Pulmonary artery endothelial cell (primary cell): Measurements from ENCODE around the gene CPT1B. TPM values are rescaled to one million over a fixed set of nuclear protein-coding genes. Genes with fewer than 3 reads are reported as not detected.
A peak's percentile ranks its signal among the peaks of the same experiment; 100 is the strongest.
"Not testable (repeated sequence)": the region's sequence is repeated elsewhere in the genome, so short reads cannot be mapped to it uniquely, and the experiment has no call there.

Source experiments
- DNase-seq: peaks from one replicate; pipeline ENCODE4 v3.0.0-alpha.2; 2011; ENCODE audit warnings: low read depth, low spot score
- total RNA-seq: library from RNA; depleted of rRNA; stranded (reverse); fragments of >200 nt; gene quantifications from 2 replicates; pipeline ENCODE4 v1.2.3, GENCODE V29; 2014

The CPT1B gene
- total RNA-seq, 1 donor from 2014 or later: 0.92 TPM

- no peak for DNase-seq
Measured at GRCh38 chr22:50529416-50529896, 48.8 kb downstream of the CPT1B start.

GRCh38 chr22:50528682-50529415 is 49.4 kb downstream of the CPT1B start:
- no peak for DNase-seq

- DNase-seq: no peak
Measured at GRCh38 chr22:50527921-50528681, 50.1 kb downstream of the CPT1B start.

GRCh38 chr22:50526834-50527801 is 51.1 kb downstream of the CPT1B start:
- no peak for DNase-seq

- DNase-seq: no peak
Measured at GRCh38 chr22:50526108-50526833, 52.0 kb downstream of the CPT1B start.

GRCh38 chr22:50525858-50526107 is 52.4 kb downstream of the CPT1B start:
- DNase-seq: no peak

- DNase-seq: peak; percentile 90
Measured at GRCh38 chr22:50525104-50525857, 52.9 kb downstream of the CPT1B start, which contains the start of gene SCO2. Gene SCO2, minus strand, starts transcription at chr22:50525598. Its CDS starts 1,187 bp downstream, at chr22:50524411.

GRCh38 chr22:50524676-50525103 is 53.5 kb downstream of the CPT1B start:
- DNase-seq: no peak

GRCh38 chr22:50523806-50524675 is 54.2 kb downstream of the CPT1B start:
- no peak for DNase-seq

- DNase-seq: no peak
Measured at GRCh38 chr22:50523458-50523805, 54.8 kb downstream of the CPT1B start.

- DNase-seq: no peak
Measured at GRCh38 chr22:50522806-50523438, 55.3 kb downstream of the CPT1B start.

GRCh38 chr22:50522208-50522805 is 55.9 kb downstream of the CPT1B start:
- DNase-seq: no peak

- no peak for DNase-seq
Measured at GRCh38 chr22:50521710-50522109, 56.5 kb downstream of the CPT1B start.

GRCh38 chr22:50520826-50521453 is 57.3 kb downstream of the CPT1B start:
- DNase-seq: no peak

- not testable (repeated sequence) for DNase-seq
Measured at GRCh38 chr22:50520184-50520583, 58.0 kb downstream of the CPT1B start.

GRCh38 chr22:50519151-50519550 is 59.1 kb downstream of the CPT1B start:
- no peak for DNase-seq
